H1 (cell line): Measurements from ENCODE around the gene TBC1D9B. TPM values are rescaled to one million over a fixed set of nuclear protein-coding genes. Genes with fewer than 3 reads are reported as not detected.
A peak's percentile ranks its signal among the peaks of the same experiment; 100 is the strongest.

Source experiments
- CTCF ChIA-PET: fragments of 300-600 bp; sonication (Branson Sonifier 250); formaldehyde crosslinking; loops from one replicate; lab custom pipeline; 2021; ENCODE audit not compliant: partially characterized antibody; lab: Charles Lee
- POLR2A ChIA-PET: fragments of 300-600 bp; sonication (Branson Sonifier 250); formaldehyde crosslinking; loops from one replicate; lab custom pipeline; 2021; ENCODE audit warnings: inconsistent platforms; ENCODE audit not compliant: partially characterized antibody; lab: Charles Lee
- DNase-seq, 2 experiments: peaks; one replicate each; pipeline versions ENCODE4 v3.0.0 to v3.0.0-alpha.2; 2010 to 2022; ENCODE audit warnings: low spot score in 2 of 2, low read depth in 1 of 2, mixed read lengths in 1 of 2
- FAIRE-seq: peaks from 2 replicates; lab custom pipeline; 2011; peaks lifted over from hg19 to GRCh38; lab: Jason Lieb, UNC
- H2AFZ ChIP-seq: 2 replicates; pipeline ENCODE4 v1.8.1; 2012; ENCODE audit warnings: low read length, inconsistent platforms
- H2AK5ac ChIP-seq: 2 replicates; pipeline ENCODE4 v1.6.1; 2013; ENCODE audit warnings: low read depth, low read length
- H2BK120ac ChIP-seq: replicated peaks from 2 replicates; pipeline ENCODE3; 2013; ENCODE audit warnings: low read depth, low read length, inconsistent platforms
- H2BK12ac ChIP-seq: 2 replicates; pipeline ENCODE4 v1.6.1; 2013; ENCODE audit warnings: low read depth, low read length
- H2BK15ac ChIP-seq: 2 replicates; pipeline ENCODE4 v1.6.1; 2013; ENCODE audit warnings: low read length
- H2BK20ac ChIP-seq: 2 replicates; pipeline ENCODE4 v1.6.1; 2013; ENCODE audit warnings: low read length
- H2BK5ac ChIP-seq: 2 replicates; pipeline ENCODE4 v1.6.1; 2013; ENCODE audit warnings: low read depth, low read length
- H3K14ac ChIP-seq: 2 replicates; pipeline ENCODE4 v1.6.1; 2013; ENCODE audit warnings: inconsistent platforms; ENCODE audit not compliant: insufficient read length
- H3K18ac ChIP-seq: 2 replicates; pipeline ENCODE4 v1.6.1; 2013; ENCODE audit warnings: low read length; ENCODE audit errors: extremely low read depth
- H3K23ac ChIP-seq: 2 replicates; pipeline ENCODE4 v1.6.1; 2013; ENCODE audit warnings: inconsistent platforms; ENCODE audit not compliant: insufficient read length
- H3K23me2 ChIP-seq: 2 replicates; pipeline ENCODE4 v1.6.1; 2013; ENCODE audit warnings: low read depth, low read length
- H3K27ac ChIP-seq: 2 replicates; pipeline ENCODE4 v1.6.1; 2011; ENCODE audit warnings: low read depth, low read length, inconsistent platforms
- H3K27me3 ChIP-seq, 4 experiments: replicated peaks in 1 of 4; 1 replicate in 1 of 4; 2 replicates in 3 of 4; pipeline versions ENCODE4 v1.6.1 to v1.8.1; 2011 to 2013; ENCODE audit warnings: low read length in 3 of 4, mild to moderate bottlenecking in 3 of 4, inconsistent platforms in 2 of 4, mixed read lengths in 2 of 4, moderate library complexity in 1 of 4; ENCODE audit not compliant: control insufficient read depth in 3 of 4, insufficient read depth in 3 of 4; ENCODE audit errors: extremely low read depth in 1 of 4
- H3K36me3 ChIP-seq, 4 experiments: 2 replicates each; pipeline versions ENCODE4 v1.6.1 to v1.8.1; 2011 to 2013; ENCODE audit warnings: mild to moderate bottlenecking in 4 of 4, low read length in 3 of 4, moderate library complexity in 2 of 4, control low read depth in 1 of 4, inconsistent platforms in 1 of 4; ENCODE audit not compliant: insufficient read depth in 4 of 4, control insufficient read depth in 2 of 4
- H3K4ac ChIP-seq: replicated peaks from 2 replicates; pipeline ENCODE3; 2013; ENCODE audit warnings: low read length, low read depth, mixed read lengths, inconsistent platforms; ENCODE audit not compliant: insufficient read length
- H3K4me1 ChIP-seq, 4 experiments: replicated peaks in 1 of 4; 1 replicate in 1 of 4; 2 replicates in 3 of 4; pipeline versions ENCODE4 v1.6.1 to v1.8.1; 2011 to 2013; ENCODE audit warnings: low read length in 3 of 4, inconsistent platforms in 2 of 4, mixed read lengths in 1 of 4; ENCODE audit not compliant: insufficient read depth in 4 of 4, control insufficient read depth in 3 of 4
- H3K4me2 ChIP-seq, 2 experiments: 2 replicates each; pipeline versions ENCODE4 v1.6.1 to v1.8.1; 2011 to 2013; ENCODE audit warnings: low read depth in 2 of 2, low read length in 2 of 2, control low read depth in 1 of 2, inconsistent platforms in 1 of 2, mild to moderate bottlenecking in 1 of 2; ENCODE audit not compliant: insufficient read depth in 1 of 2
- H3K4me3 ChIP-seq, 4 experiments: fragments of 200-600, 300-600 bp in 1 of 4; sonication (generic), shearing (Covaris generic), sonication (Bioruptor Twin) in 1 of 4; 2 replicates each; pipeline versions ENCODE4 v1.5.1 to v1.8.1; 2011 to 2016; ENCODE audit warnings: low read length in 4 of 4, low read depth in 3 of 4, control low read depth in 2 of 4, inconsistent platforms in 2 of 4, mild to moderate bottlenecking in 2 of 4, mixed read lengths in 1 of 4, moderate library complexity in 1 of 4; ENCODE audit not compliant: insufficient read depth in 2 of 4; ENCODE audit errors: extremely low read depth in 1 of 4
- H3K56ac ChIP-seq: replicated peaks from 2 replicates; pipeline ENCODE3; 2013; ENCODE audit warnings: low read depth, mild to moderate bottlenecking, mixed read lengths, low read length, inconsistent platforms; ENCODE audit not compliant: insufficient read length
- H3K79me1 ChIP-seq: 2 replicates; pipeline ENCODE4 v1.6.1; 2013; ENCODE audit warnings: low read depth, low read length, control low read depth
- H3K79me2 ChIP-seq, 2 experiments: 2 replicates each; pipeline versions ENCODE4 v1.6.1 to v1.8.1; 2012 to 2013; ENCODE audit warnings: low read length in 2 of 2, mild to moderate bottlenecking in 2 of 2, inconsistent platforms in 1 of 2; ENCODE audit not compliant: insufficient read depth in 2 of 2, control insufficient read depth in 1 of 2
- H3K9ac ChIP-seq, 4 experiments: replicated peaks in 1 of 4; 1 replicate in 1 of 4; 2 replicates in 3 of 4; pipeline versions ENCODE4 v1.6.1 to v1.8.1; 2011 to 2013; ENCODE audit warnings: low read depth in 3 of 4, low read length in 3 of 4, control low read depth in 2 of 4, mild to moderate bottlenecking in 2 of 4, moderate library complexity in 2 of 4, inconsistent platforms in 1 of 4; ENCODE audit errors: extremely low read depth in 1 of 4
- H3K9me3 ChIP-seq, 2 experiments: 2 replicates each; pipeline versions ENCODE4 v1.6.1 to v1.8.1; 2012 to 2013; ENCODE audit warnings: mild to moderate bottlenecking in 2 of 2, moderate library complexity in 2 of 2, control low read depth in 1 of 2, inconsistent platforms in 1 of 2, low read depth in 1 of 2, low read length in 1 of 2, mixed read lengths in 1 of 2; ENCODE audit not compliant: insufficient read depth in 2 of 2
- H4K20me1 ChIP-seq, 2 experiments: replicated peaks in 1 of 2; 2 replicates each; pipeline versions ENCODE3 to v1.8.1; 2011 to 2013; ENCODE audit warnings: inconsistent platforms in 2 of 2, low read length in 2 of 2, mild to moderate bottlenecking in 1 of 2; ENCODE audit not compliant: insufficient read depth in 2 of 2, control insufficient read depth in 1 of 2
- H4K5ac ChIP-seq: 2 replicates; pipeline ENCODE4 v1.6.1; 2013; ENCODE audit warnings: low read length, low read depth, mixed read lengths, inconsistent platforms; ENCODE audit not compliant: insufficient read length
- H4K8ac ChIP-seq: 2 replicates; pipeline ENCODE4 v1.8.0; 2013; ENCODE audit warnings: mild to moderate bottlenecking, moderate library complexity, low read length, inconsistent platforms; ENCODE audit not compliant: insufficient read depth; ENCODE audit errors: extremely low read depth
- H4K91ac ChIP-seq: replicated peaks from 2 replicates; pipeline ENCODE3; 2013; ENCODE audit warnings: low read length, mixed read lengths, inconsistent platforms; ENCODE audit not compliant: insufficient read length
- HDAC6 ChIP-seq: IDR thresholded peaks from one replicate; pipeline ENCODE4 v1.7.1; 2012; ENCODE audit warnings: low read depth, mild to moderate bottlenecking, inconsistent platforms, low read length, moderate library complexity
- KDM4A ChIP-seq: IDR thresholded peaks from one replicate; pipeline ENCODE4 v1.7.1; 2012; ENCODE audit warnings: low read depth, mild to moderate bottlenecking, moderate library complexity, low read length, inconsistent platforms; ENCODE audit not compliant: severe bottlenecking
- POLR2AphosphoS5 ChIP-seq: IDR thresholded peaks from 2 replicates; pipeline ENCODE4 v1.6.1; 2011; ENCODE audit warnings: low read depth, low read length
- WGBS, 2 experiments: shearing (Covaris generic) in 1 of 2; methylation state at CpG; one replicate each; pipeline versions ENCODE4 v1.1.6 to v1.1.7; 2013 to 2015; ENCODE audit warnings: low lambda C conversion rate in 2 of 2, mixed read lengths in 2 of 2, inconsistent platforms in 1 of 2, low coverage in 1 of 2, missing lambda C conversion rate in 1 of 2; ENCODE audit not compliant: insufficient replicate concordance in 2 of 2, insufficient coverage in 1 of 2, insufficient read length in 1 of 2; ENCODE audit errors: extremely low coverage in 1 of 2, missing lambda C conversion rate in 1 of 2; 5-methylcytosine and 5-hydroxymethylcytosine counted together
- polyA plus RNA-seq, 7 experiments: library from polyadenylated mRNA; depleted of rRNA in 3 of 7; stranded (reverse) in 5 of 7; unstranded in 2 of 7; fragments of >200 nt in 5 of 7; fragments of 200-250 nt in 2 of 7; gene quantifications; 1 replicate in 5 of 7; 2 replicates in 1 of 7; 4 replicates in 1 of 7; pipeline versions ENCODE4 v1.2.1 to v1.2.3, GENCODE V29; 2011 to 2013; ENCODE audit warnings: missing spikeins in 2 of 7, mixed read lengths in 2 of 7
- total RNA-seq: library from RNA; stranded (reverse); fragmentation: NEBNext Ultra II Directional; extraction: Animal tissue kit (Norgen Biotek cat#: 25700); gene quantifications from 2 replicates; pipeline ENCODE4 v1.2.1, GENCODE V29; 2021

Gene TBC1D9B
- total and polyA plus RNA-seq, 2 of the 8 experiments (the other 6 are each of a cell fraction or from before 2014, with no cell fraction given) = 33.6 to 57.1 TPM

- Histone ChIP-seq H3K9ac (no peak overlapping the region), H2BK15ac (no peak overlapping the region), H2BK5ac (no peak overlapping the region), H2AK5ac (no peak overlapping the region), H3K14ac (no peak overlapping the region), H3K4me2 (no peak overlapping the region), H3K9me3 (no peaks in the 10 kb centered on the region; a peak in 1 of 4 replicates), H3K79me1 (no peaks in the 10 kb centered on the region; the same call in 1 of the 2 replicates), H3K23ac (no peak overlapping the region), H2AFZ (no peak overlapping the region), H3K27me3 (no peaks in the 10 kb centered on the region), H2BK20ac (no peak overlapping the region), H3K79me2 (no peaks in the 10 kb centered on the region), H4K8ac (no peak overlapping the region; the same call in 1 of the 2 replicates), H4K91ac (no peak overlapping the region), H2BK12ac (no peak overlapping the region), H2BK120ac (no peak overlapping the region), H4K20me1 (peaks cover 6 to 8% of the 10 kb centered on the region in 2 experiments), H3K27ac (no peak overlapping the region), H4K5ac (no peak overlapping the region), H3K4me1 (no peaks in the 10 kb centered on the region), H3K23me2 (no peaks in the 10 kb centered on the region), H3K56ac (no peak overlapping the region), H3K36me3 (peaks cover 28 to 74% (median 52%) of the 10 kb centered on the region in 4 experiments), H3K18ac (no peak overlapping the region), H3K4me3 (no peak overlapping the region), H3K4ac (no peak overlapping the region)
- CTCF ChIA-PET = interaction anchor here (0.6 to 2.3 kb wide), 12 partner anchors 10 to 138 kb away, joined by 3 to 13 read pairs (median 4); no protein-coding TSS in a partner anchor
- WGBS, 2 experiments = 92% methylated on average over 15 of the region's 15 CpGs; no CpG with 5 or more reads in 1 of the 2 experiments
- no peak for DNase-seq
- no peak for FAIRE-seq
- POLR2A ChIA-PET = interaction anchor here (0.6 to 3.8 kb wide), 20 partner anchors 8 to 88 kb away, joined by 3 to 31 read pairs (median 4); partner anchors contain the start of genes MRNIP and SQSTM1
- TF ChIP-seq POLR2AphosphoS5 = peak; percentile 31; the same call in 1 of the 2 replicates
- no peak for TF ChIP-seq KDM4A
- no peak for TF ChIP-seq HDAC6
These were observed 70.4 kb downstream of the TBC1D9B start for GRCh38 chr5:179837076-179838011.
